H9 (cell line): ENCODE measurements around the gene ST6GALNAC3. TPM values are rescaled to one million over a fixed set of nuclear protein-coding genes. Genes with fewer than 3 reads are reported as not detected.

Experiments used
- DNase-seq: peaks from one replicate; pipeline ENCODE4 v3.0.0-alpha.2; 2017
- H2AFZ ChIP-seq: one replicate; pipeline ENCODE4 v1.6.1; 2013; ENCODE audit warnings: mild to moderate bottlenecking, low read length, control low read depth, moderate library complexity
- H2AK5ac ChIP-seq: 2 replicates; pipeline ENCODE4 v1.6.1; 2013; ENCODE audit warnings: low read length, control low read depth, mixed read lengths; ENCODE audit not compliant: insufficient read length
- H2BK120ac ChIP-seq: one replicate; pipeline ENCODE4 v1.6.1; 2013; ENCODE audit warnings: low read depth, mild to moderate bottlenecking, low read length, control low read depth, inconsistent platforms; ENCODE audit not compliant: poor library complexity, severe bottlenecking
- H2BK12ac ChIP-seq: 2 replicates; pipeline ENCODE4 v1.6.1; 2013; ENCODE audit warnings: low read length, control low read depth, mixed read lengths, low read depth; ENCODE audit not compliant: insufficient read length
- H2BK15ac ChIP-seq: 2 replicates; pipeline ENCODE4 v1.6.1; 2013; ENCODE audit warnings: low read depth, low read length, control low read depth
- H2BK20ac ChIP-seq: one replicate; pipeline ENCODE4 v1.6.1; 2013; ENCODE audit warnings: low read depth, mild to moderate bottlenecking, low read length, control low read depth, inconsistent platforms; ENCODE audit not compliant: poor library complexity, severe bottlenecking
- H2BK5ac ChIP-seq: 2 replicates; pipeline ENCODE4 v1.6.1; 2013; ENCODE audit warnings: low read length, control low read depth, mixed read lengths; ENCODE audit not compliant: insufficient read length
- H3K14ac ChIP-seq: 2 replicates; pipeline ENCODE4 v1.6.1; 2013; ENCODE audit warnings: low read length, control low read depth; ENCODE audit not compliant: insufficient read depth
- H3K18ac ChIP-seq: 2 replicates; pipeline ENCODE4 v1.6.1; 2013; ENCODE audit warnings: low read depth, mild to moderate bottlenecking, mixed read lengths, low read length, control low read depth; ENCODE audit not compliant: insufficient read length
- H3K23ac ChIP-seq: 2 replicates; pipeline ENCODE4 v1.6.1; 2013; ENCODE audit warnings: low read length, control low read depth, mixed read lengths, low read depth; ENCODE audit not compliant: insufficient read length
- H3K23me2 ChIP-seq: 2 replicates; pipeline ENCODE4 v1.6.1; 2013; ENCODE audit warnings: low read depth, mild to moderate bottlenecking, mixed read lengths, low read length, control low read depth; ENCODE audit not compliant: insufficient read length, poor library complexity, severe bottlenecking
- H3K27ac ChIP-seq: 2 replicates; pipeline ENCODE4 v1.5.1; 2013; ENCODE audit warnings: low read length, control low read depth, mixed read lengths, low read depth; ENCODE audit not compliant: insufficient read length
- H3K27me3 ChIP-seq: 2 replicates; pipeline ENCODE4 v1.6.1; 2013; ENCODE audit warnings: low read length, control low read depth, inconsistent platforms; ENCODE audit not compliant: insufficient read depth
- H3K4ac ChIP-seq: 2 replicates; pipeline ENCODE4 v1.6.1; 2013; ENCODE audit warnings: low read depth, mild to moderate bottlenecking, control low read depth, inconsistent platforms, low read length, moderate library complexity
- H3K4me1 ChIP-seq: 2 replicates; pipeline ENCODE4 v1.6.1; 2013; ENCODE audit warnings: low read length, control low read depth, inconsistent platforms; ENCODE audit not compliant: insufficient read depth
- H3K4me2 ChIP-seq: 2 replicates; pipeline ENCODE4 v1.6.1; 2013; ENCODE audit warnings: low read length, control low read depth, mixed read lengths; ENCODE audit not compliant: insufficient read length, insufficient read depth
- H3K56ac ChIP-seq: 2 replicates; pipeline ENCODE4 v1.6.1; 2013; ENCODE audit warnings: low read depth, mild to moderate bottlenecking, mixed read lengths, low read length, control low read depth; ENCODE audit not compliant: insufficient read length
- H3K79me1 ChIP-seq: 2 replicates; pipeline ENCODE4 v1.6.1; 2013; ENCODE audit warnings: low read depth, mild to moderate bottlenecking, moderate library complexity, low read length, control low read depth, inconsistent platforms; ENCODE audit not compliant: insufficient read depth, poor library complexity, severe bottlenecking
- H3K79me2 ChIP-seq: 2 replicates; pipeline ENCODE4 v1.6.1; 2013; ENCODE audit warnings: low read length, control low read depth, inconsistent platforms; ENCODE audit not compliant: insufficient read depth
- H3K9ac ChIP-seq: 2 replicates; pipeline ENCODE4 v1.6.1; 2013; ENCODE audit warnings: low read length, control low read depth, mixed read lengths; ENCODE audit not compliant: insufficient read length; ENCODE audit errors: extremely low read depth
- H3K9me3 ChIP-seq: one replicate; pipeline ENCODE4 v1.6.1; 2013; ENCODE audit warnings: low read depth, low read length, inconsistent platforms; ENCODE audit not compliant: control insufficient read depth
- H3T11ph ChIP-seq: one replicate; pipeline ENCODE4 v1.6.1; 2013; ENCODE audit warnings: mild to moderate bottlenecking, low read length, control low read depth, inconsistent platforms
- H4K20me1 ChIP-seq: one replicate; pipeline ENCODE4 v1.6.1; 2013; ENCODE audit not compliant: control insufficient read depth, insufficient read length, insufficient read depth
- H4K5ac ChIP-seq: 2 replicates; pipeline ENCODE4 v1.6.1; 2013; ENCODE audit warnings: low read depth, mild to moderate bottlenecking, mixed read lengths, low read length, control low read depth; ENCODE audit not compliant: insufficient read length
- H4K8ac ChIP-seq: replicated peaks from 2 replicates; pipeline ENCODE4 v1.6.1; 2013; ENCODE audit warnings: low read length, control low read depth, mixed read lengths, low read depth; ENCODE audit not compliant: insufficient read length
- H4K91ac ChIP-seq: 2 replicates; pipeline ENCODE4 v1.6.1; 2013; ENCODE audit warnings: low read depth, mild to moderate bottlenecking, moderate library complexity, mixed read lengths, low read length, control low read depth; ENCODE audit not compliant: insufficient read length
- H3K27ac Mint-ChIP-seq, 3 experiments: 2 replicates in 2 of 3; 3 replicates in 1 of 3; pipeline ENCODE4 v1.8.0; 2020 to 2021; ENCODE audit warnings: mixed read lengths in 3 of 3, mild to moderate bottlenecking in 1 of 3, moderate library complexity in 1 of 3
- H3K27me3 Mint-ChIP-seq: 2 replicates; pipeline ENCODE4 v1.8.0; 2021; ENCODE audit warnings: low read depth, mild to moderate bottlenecking, moderate library complexity, mixed read lengths
- H3K36me3 Mint-ChIP-seq, 3 experiments: 2 replicates in 2 of 3; 3 replicates in 1 of 3; pipeline ENCODE4 v1.8.0; 2020 to 2021; ENCODE audit warnings: low read depth in 3 of 3, mixed read lengths in 3 of 3; ENCODE audit not compliant: insufficient read depth in 1 of 3
- H3K4me1 Mint-ChIP-seq, 2 experiments: 2 replicates each; pipeline ENCODE4 v1.8.0; 2020; ENCODE audit warnings: mixed read lengths in 2 of 2
- H3K4me3 Mint-ChIP-seq, 2 experiments: 2 replicates in 1 of 2; 3 replicates in 1 of 2; pipeline ENCODE4 v1.8.0; 2020 to 2021; ENCODE audit warnings: mild to moderate bottlenecking in 2 of 2, mixed read lengths in 2 of 2, moderate library complexity in 1 of 2
- H3K9me3 Mint-ChIP-seq, 2 experiments: 2 replicates in 1 of 2; 3 replicates in 1 of 2; pipeline ENCODE4 v1.8.0; 2020; ENCODE audit warnings: mild to moderate bottlenecking in 2 of 2, mixed read lengths in 2 of 2, moderate library complexity in 1 of 2
- WGBS: extraction: QIAGEN DNeasy Blood & Tissue Kit; methylation state at CpG from one replicate; pipeline ENCODE4 v1.1.7; 2013; ENCODE audit warnings: missing lambda C conversion rate, low lambda C conversion rate, mixed read lengths; ENCODE audit not compliant: insufficient read length; ENCODE audit errors: extremely low coverage; 5-methylcytosine and 5-hydroxymethylcytosine counted together
- total RNA-seq: library from RNA; stranded (reverse); gene quantifications from 2 replicates; pipeline ENCODE4 v1.2.1, GENCODE V29; 2021
- TF ChIP-seq, protein P1 (sequence below): fragments of 200-600 bp; sonication (generic); conservative IDR thresholded peaks from 3 replicates; pipeline ENCODE4 v1.8.0; 2021; ENCODE audit warnings: antibody characterized with exemption, mild to moderate bottlenecking

The ST6GALNAC3 gene
- total RNA-seq, 1 experiment from 2014 or later, result 11.2 TPM

DNA sequence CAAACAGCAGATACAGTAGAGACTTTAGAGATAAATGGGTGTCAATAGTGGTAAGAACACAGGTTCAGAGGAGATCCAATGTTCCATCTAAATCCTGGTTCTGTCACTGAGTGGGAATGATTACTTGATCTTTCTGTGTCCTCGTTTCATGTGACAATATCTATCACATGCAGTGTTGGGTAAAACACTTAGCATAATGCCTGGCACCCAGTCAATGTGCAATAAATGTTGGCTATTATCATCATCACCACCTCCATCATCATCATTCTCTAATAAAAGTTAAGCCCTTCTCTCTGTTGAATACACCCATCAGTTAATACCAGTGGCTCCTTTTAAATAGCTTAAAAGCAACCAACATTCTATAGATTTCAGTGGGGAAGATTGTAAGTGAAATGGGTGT, 184.7 kb downstream of the ST6GALNAC3 start:
- TF ChIP-seq, protein P1, sequence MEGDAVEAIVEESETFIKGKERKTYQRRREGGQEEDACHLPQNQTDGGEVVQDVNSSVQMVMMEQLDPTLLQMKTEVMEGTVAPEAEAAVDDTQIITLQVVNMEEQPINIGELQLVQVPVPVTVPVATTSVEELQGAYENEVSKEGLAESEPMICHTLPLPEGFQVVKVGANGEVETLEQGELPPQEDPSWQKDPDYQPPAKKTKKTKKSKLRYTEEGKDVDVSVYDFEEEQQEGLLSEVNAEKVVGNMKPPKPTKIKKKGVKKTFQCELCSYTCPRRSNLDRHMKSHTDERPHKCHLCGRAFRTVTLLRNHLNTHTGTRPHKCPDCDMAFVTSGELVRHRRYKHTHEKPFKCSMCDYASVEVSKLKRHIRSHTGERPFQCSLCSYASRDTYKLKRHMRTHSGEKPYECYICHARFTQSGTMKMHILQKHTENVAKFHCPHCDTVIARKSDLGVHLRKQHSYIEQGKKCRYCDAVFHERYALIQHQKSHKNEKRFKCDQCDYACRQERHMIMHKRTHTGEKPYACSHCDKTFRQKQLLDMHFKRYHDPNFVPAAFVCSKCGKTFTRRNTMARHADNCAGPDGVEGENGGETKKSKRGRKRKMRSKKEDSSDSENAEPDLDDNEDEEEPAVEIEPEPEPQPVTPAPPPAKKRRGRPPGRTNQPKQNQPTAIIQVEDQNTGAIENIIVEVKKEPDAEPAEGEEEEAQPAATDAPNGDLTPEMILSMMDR, result no peak
- H2BK20ac ChIP-seq, result no peak overlapping the region
- H4K8ac ChIP-seq, result no peak overlapping the region
- no peaks in the 10 kb centered on the region for H3K79me1 ChIP-seq
- no peak overlapping the region for H3K27ac Mint-ChIP-seq
- H4K5ac ChIP-seq, result no peak overlapping the region
- H2BK120ac ChIP-seq, result no peak overlapping the region
- no peaks in the 10 kb centered on the region for H3K36me3 Mint-ChIP-seq
- no peak overlapping the region for H2BK15ac ChIP-seq
- H2AK5ac ChIP-seq, result no peak overlapping the region
- H3T11ph ChIP-seq, result no peak overlapping the region
- no peaks in the 10 kb centered on the region for H4K20me1 ChIP-seq
- no peak overlapping the region for H3K4me2 ChIP-seq
- WGBS, result no CpG with 5 or more reads among the region's 1 CpG
- H3K27me3 ChIP-seq, result no peaks in the 10 kb centered on the region
- H4K91ac ChIP-seq, result no peak overlapping the region
- peaks cover 25 to 31% of the 10 kb centered on the region in 2 experiments for H3K4me1 Mint-ChIP-seq
- no peaks in the 10 kb centered on the region for H3K79me2 ChIP-seq
- H3K23me2 ChIP-seq, result no peaks in the 10 kb centered on the region
- no peak overlapping the region for H2AFZ ChIP-seq
- no peaks in the 10 kb centered on the region for H3K27me3 Mint-ChIP-seq
- H3K14ac ChIP-seq, result no peak overlapping the region
- no peak for DNase-seq
- H3K23ac ChIP-seq, result no peak overlapping the region
- no peaks in the 10 kb centered on the region for H3K9me3 Mint-ChIP-seq
- H3K18ac ChIP-seq, result no peak overlapping the region
- no peak overlapping the region for H3K56ac ChIP-seq
- no peaks in the 10 kb centered on the region for H3K4me1 ChIP-seq
- H3K4ac ChIP-seq, result no peak overlapping the region
- no peak overlapping the region for H3K9ac ChIP-seq
- no peak overlapping the region for H2BK12ac ChIP-seq
- H2BK5ac ChIP-seq, result no peak overlapping the region
- no peak overlapping the region for H3K27ac ChIP-seq
- H3K4me3 Mint-ChIP-seq, result no peak overlapping the region
- no peaks in the 10 kb centered on the region for H3K9me3 ChIP-seq
